HG03139 (cell line): Measurements from ENCODE around the gene ZNF512.
"Not testable (repeated sequence)": the region's sequence is repeated elsewhere in the genome, so short reads cannot be mapped to it uniquely, and the experiment has no call there.

ENCODE experiments used
- ATAC-seq: cut with Tn5 transposase; IDR thresholded peaks from one replicate; pipeline ENCODE4 v1.9.1; 2021; ENCODE audit not compliant: unreplicated experiment

Gene ZNF512

GRCh38 chr2:27582695-27583389, at the start of gene ZNF512:
TSS of gene ZNF512 (plus strand) at chr2:27583042. CDS start at chr2:27583113, 71 bp downstream.
- ATAC-seq = peak; percentile 87

- no peak for ATAC-seq
These were observed 45.6 kb upstream of the ZNF512 start for GRCh38 chr2:27537287-27537686.

- not testable (repeated sequence) for ATAC-seq
These were observed 43.9 kb upstream of the ZNF512 start for GRCh38 chr2:27538839-27539450.

- ATAC-seq = not testable (repeated sequence)
These were observed 43.2 kb upstream of the ZNF512 start for GRCh38 chr2:27539649-27540048.

- no peak for ATAC-seq
These were observed 38.6 kb upstream of the ZNF512 start for GRCh38 chr2:27544143-27544821.

GRCh38 chr2:27545348-27546141, 37.3 kb upstream of the ZNF512 start:
- no peak for ATAC-seq

GRCh38 chr2:27549303-27549702, 33.5 kb upstream of the ZNF512 start:
- no peak for ATAC-seq

GRCh38 chr2:27551514-27551913, 31.3 kb upstream of the ZNF512 start:
- no peak for ATAC-seq

- ATAC-seq = no peak
These were observed 29.9 kb upstream of the ZNF512 start for GRCh38 chr2:27552941-27553340.

- not testable (repeated sequence) for ATAC-seq
These were observed 28.4 kb upstream of the ZNF512 start for GRCh38 chr2:27554451-27554850.

GRCh38 chr2:27559228-27559627, 23.6 kb upstream of the ZNF512 start:
- no peak for ATAC-seq

GRCh38 chr2:27561060-27561459, 21.8 kb upstream of the ZNF512 start:
- ATAC-seq = no peak

GRCh38 chr2:27566628-27567027, 16.2 kb upstream of the ZNF512 start:
- ATAC-seq = no peak

- ATAC-seq = no peak
These were observed 13.4 kb upstream of the ZNF512 start for GRCh38 chr2:27569398-27569797.

- ATAC-seq = no peak
These were observed 11.6 kb upstream of the ZNF512 start for GRCh38 chr2:27571197-27571596.

- ATAC-seq = no peak
These were observed 11.2 kb upstream of the ZNF512 start for GRCh38 chr2:27571681-27572080.

- no peak for ATAC-seq
These were observed 10.4 kb upstream of the ZNF512 start for GRCh38 chr2:27572439-27572838.

- no peak for ATAC-seq
These were observed 9.8 kb upstream of the ZNF512 start for GRCh38 chr2:27572998-27573429.

- ATAC-seq = no peak
These were observed 9.4 kb upstream of the ZNF512 start for GRCh38 chr2:27573452-27573851.

- ATAC-seq = no peak
These were observed 1.3 kb upstream of the ZNF512 start for GRCh38 chr2:27581417-27582128.
